K562 (cell line): ENCODE results near the gene ADORA2B. TPM values are rescaled to one million over a fixed set of nuclear protein-coding genes. Genes with fewer than 3 reads are reported as not detected.

Experiments
- ATAC-seq: fragments of 200-7000 bp; cut with Tn5 transposase; 3 replicates; pipeline ENCODE4 v1.9.1; 2020; ENCODE audit warnings: moderate library complexity
- BruUV-seq: library from RNA; stranded (reverse); fragments of 400-500 nt; replicated peaks from 2 replicates; lab custom pipeline; 2021; lab: Mats Ljungman, UMichigan
- CTCF ChIA-PET: fragments of 300-600 bp; formaldehyde crosslinking; extraction: SDS; loops from one replicate; lab custom pipeline; 2021; ENCODE audit warnings: low intra/inter-chr PET ratio; lab: Yijun Ruan, JAX
- POLR2A ChIA-PET: fragments of 300-600, 350-650 bp; sonication (Branson Sonifier 250); formaldehyde crosslinking; extraction: SDS; loops from one replicate; lab custom pipeline; 2021; ENCODE audit warnings: antibody characterized with exemption, inconsistent platforms; lab: Yijun Ruan, JAX
- DNase-seq, 4 experiments: peaks; one replicate each; pipeline versions ENCODE4 v3.0.0 to v3.0.0-alpha.2; 2011 to 2018; ENCODE audit warnings: low spot score in 3 of 4, mixed read lengths in 3 of 4; ENCODE audit errors: extremely low read depth in 1 of 4
- FAIRE-seq: peaks from 2 replicates; lab custom pipeline; 2011; peaks lifted over from hg19 to GRCh38; lab: Jason Lieb, UNC
- H2AFZ ChIP-seq: 2 replicates; pipeline ENCODE4 v1.6.0; 2011; ENCODE audit warnings: low read depth, low read length, control low read depth, inconsistent platforms
- H3K27ac ChIP-seq: fragments of 200-600 bp; 3 replicates; pipeline ENCODE4 v1.8.0; 2011; ENCODE audit warnings: low read depth, mild to moderate bottlenecking, control low read depth, inconsistent platforms, low read length, moderate library complexity, mixed read lengths; ENCODE audit errors: extremely low read depth
- H3K27me3 ChIP-seq, 2 experiments: fragments of 300-600 bp in 1 of 2; 2 replicates in 1 of 2; 3 replicates in 1 of 2; pipeline versions ENCODE4 v1.6.0 to v1.8.0; 2011; ENCODE audit warnings: inconsistent platforms in 2 of 2, low read length in 2 of 2, mild to moderate bottlenecking in 1 of 2, mixed read lengths in 1 of 2, moderate library complexity in 1 of 2; ENCODE audit not compliant: control insufficient read depth in 2 of 2, insufficient read depth in 2 of 2
- H3K36me3 ChIP-seq: fragments of 300-600 bp; 3 replicates; pipeline ENCODE4 v1.8.0; 2011; ENCODE audit warnings: mild to moderate bottlenecking, low read length, inconsistent platforms; ENCODE audit not compliant: control insufficient read depth, insufficient read depth
- H3K4me1 ChIP-seq, 2 experiments: fragments of 200-600 bp in 1 of 2; replicated peaks in 1 of 2; 2 replicates in 1 of 2; 3 replicates in 1 of 2; pipeline versions ENCODE4 v1.5.1 to v1.8.0; 2011; ENCODE audit warnings: inconsistent platforms in 2 of 2, low read length in 2 of 2, mild to moderate bottlenecking in 1 of 2, mixed read lengths in 1 of 2, moderate library complexity in 1 of 2; ENCODE audit not compliant: control insufficient read depth in 2 of 2, insufficient read depth in 2 of 2
- H3K4me2 ChIP-seq: 2 replicates; pipeline ENCODE4 v1.6.1; 2011; ENCODE audit warnings: low read length, control low read depth, inconsistent platforms, mixed read lengths; ENCODE audit not compliant: insufficient read depth
- H3K4me3 ChIP-seq: fragments of 200-600 bp; sonication (generic), shearing (Covaris generic); 2 replicates; pipeline ENCODE4 v1.5.1; 2016; ENCODE audit warnings: control low read depth, inconsistent platforms
- H3K79me2 ChIP-seq: fragments of 200-600 bp; 3 replicates; pipeline ENCODE4 v1.8.0; 2011; ENCODE audit warnings: low read length, inconsistent platforms; ENCODE audit not compliant: control insufficient read depth, insufficient read depth
- H3K9ac ChIP-seq, 2 experiments: 2 replicates each; pipeline versions ENCODE4 v1.6.0 to v1.6.1; 2011; ENCODE audit warnings: low read depth in 2 of 2, low read length in 2 of 2, control low read depth in 1 of 2, inconsistent platforms in 1 of 2, mild to moderate bottlenecking in 1 of 2, mixed read lengths in 1 of 2; ENCODE audit not compliant: insufficient read depth in 1 of 2
- H3K9me1 ChIP-seq: one replicate; pipeline ENCODE4 v1.6.0; 2011; ENCODE audit warnings: inconsistent platforms, mild to moderate bottlenecking, low read length, moderate library complexity; ENCODE audit not compliant: control insufficient read depth, insufficient read depth
- H3K9me3 ChIP-seq: replicated peaks from 2 replicates; pipeline ENCODE4 v1.5.1; 2011; ENCODE audit warnings: low read depth, low read length, inconsistent platforms; ENCODE audit not compliant: control insufficient read depth, insufficient read depth
- H4K20me1 ChIP-seq: replicated peaks from 2 replicates; pipeline ENCODE4 v1.6.1; 2011; ENCODE audit warnings: low read length, inconsistent platforms, mixed read lengths; ENCODE audit not compliant: control insufficient read depth, insufficient read depth
- BRD9 ChIP-seq: fragments of 450-650 bp; IDR thresholded peaks from 2 replicates; pipeline ENCODE4 v1.6.1; 2018; ENCODE audit warnings: low read depth; ENCODE audit not compliant: partially characterized antibody
- BRF1 ChIP-seq: IDR thresholded peaks from 3 replicates; pipeline ENCODE4 v1.6.1; 2011; ENCODE audit warnings: borderline replicate concordance, mild to moderate bottlenecking; ENCODE audit not compliant: insufficient read length; ENCODE audit errors: extremely low read depth
- CCAR2 ChIP-seq: fragments of 200-400 bp; formaldehyde crosslinking; IDR thresholded peaks from 2 replicates; pipeline ENCODE4 v1.6.1; 2017; ENCODE audit warnings: mild to moderate bottlenecking, low read depth, low read length
- CHAMP1 ChIP-seq: fragments of 450-650 bp; IDR thresholded peaks from 2 replicates; pipeline ENCODE4 v1.6.1; 2016; ENCODE audit warnings: mild to moderate bottlenecking
- FOXP1 ChIP-seq: sonication (generic); formaldehyde crosslinking; IDR thresholded peaks from 2 replicates; pipeline ENCODE4 v1.8.0; 2022; ENCODE audit warnings: mild to moderate bottlenecking, missing genetic modification reagents
- HOMEZ ChIP-seq: fragments of 250-450 bp; sonication (Bioruptor Pico); IDR thresholded peaks from 2 replicates; pipeline ENCODE4 v1.4.0; 2020; ENCODE audit warnings: mild to moderate bottlenecking, moderate library complexity
- PHTF2 ChIP-seq: fragments of 250-450 bp; sonication (Bioruptor Pico); IDR thresholded peaks from 2 replicates; pipeline ENCODE4 v1.5.0; 2021; ENCODE audit warnings: mild to moderate bottlenecking
- WHSC1 ChIP-seq: IDR thresholded peaks from one replicate; pipeline ENCODE4 v1.6.1; 2012; ENCODE audit warnings: low read length, control low read depth, inconsistent platforms
- ZNF143 ChIP-seq: sonication (generic); formaldehyde crosslinking; IDR thresholded peaks from 2 replicates; pipeline ENCODE4 v1.9.0; 2022; ENCODE audit warnings: mild to moderate bottlenecking, missing genetic modification reagents
- ZNF324 ChIP-seq: fragments of 250-450 bp; sonication (Bioruptor Pico); IDR thresholded peaks from 2 replicates; pipeline ENCODE4 v1.4.0; 2020; ENCODE audit warnings: mild to moderate bottlenecking
- ZNF780A ChIP-seq: fragments of 250-450 bp; sonication (Bioruptor Pico); IDR thresholded peaks from 2 replicates; pipeline ENCODE4 v1.5.0; 2021; ENCODE audit warnings: mild to moderate bottlenecking
- WGBS: fragments of 100-300 bp; shearing (Covaris generic); methylation state at CpG from one replicate; pipeline ENCODE4 v1.1.6; 2016; ENCODE audit warnings: low coverage, mixed read lengths; ENCODE audit not compliant: insufficient coverage; ENCODE audit errors: missing lambda C conversion rate; 5-methylcytosine and 5-hydroxymethylcytosine counted together
- in situ Hi-C: fragments of 300-500 bp; cut with MboI; formaldehyde crosslinking; loops from 4 replicates; pipeline ENCODE4 v1.15.0; 2018; ENCODE audit warnings: inconsistent platforms, mixed read lengths
- intact Hi-C: fragments of 100-400 bp; cut with micrococcal nuclease; formaldehyde crosslinking; loops from 2 replicates; pipeline ENCODE4 v1.14.2; 2022
- polyA plus RNA-seq, 8 experiments: library from polyadenylated mRNA; depleted of rRNA in 4 of 8; stranded (reverse) in 5 of 8; unstranded in 3 of 8; fragments of >200 nt; fragmentation: Nextera tagmentation in 2 of 8; fragmentation: Illumina TruSeq in 1 of 8; extraction: Ambion mirVana in 2 of 8; extraction: Trizol in 1 of 8; gene quantifications; 2 replicates each; pipeline versions ENCODE4 v1.2.1 to v1.2.3, GENCODE V29; 2011 to 2014; ENCODE audit warnings: inconsistent platforms in 1 of 8, missing spikeins in 1 of 8
- total RNA-seq, 7 experiments: library from RNA; depleted of rRNA in 6 of 7; stranded (reverse); fragments of >200 nt in 6 of 7; fragmentation: Illumina TruSeq in 2 of 7; extraction: Trizol in 2 of 7; gene quantifications; 2 replicates each; pipeline versions ENCODE4 v1.2.1 to v1.2.3, GENCODE V29; 2011 to 2021; ENCODE audit warnings: low replicate concordance in 1 of 7
- TF ChIP-seq, protein P1 (sequence below): fragments of 450-650 bp; formaldehyde crosslinking; IDR thresholded peaks from 2 replicates; pipeline ENCODE4 v1.4.0; 2020; ENCODE audit warnings: mild to moderate bottlenecking, moderate library complexity
- TF ChIP-seq, protein P2 (sequence below): fragments of 200-800 bp; sonication (Bioruptor generic); IDR thresholded peaks from 2 replicates; pipeline ENCODE4 v1.6.1; 2016; ENCODE audit warnings: missing genetic modification characterization, missing compliant biosample characterization

Gene ADORA2B
- total and polyA plus RNA-seq, 9 of the 15 experiments (the other 6 are each of a cell fraction or from before 2014, with no cell fraction given): 6.4 to 16.6 (median 10.5) TPM

- 52% methylated on average over 6 of the region's 6 CpGs for WGBS
- TF ChIP-seq HOMEZ (CRISPR knock-in tag) (no peak), CCAR2 (no peak), ZNF143 (CRISPR knock-in tag) (no peak), WHSC1 (no peak), BRD9 (no peak), BRF1 (no peak), CHAMP1 (no peak), ZNF780A (CRISPR knock-in tag) (no peak), FOXP1 (CRISPR knock-in tag) (no peak), PHTF2 (CRISPR knock-in tag) (no peak), ZNF324 (CRISPR knock-in tag) (no peak)
- TF ChIP-seq, protein P1, sequence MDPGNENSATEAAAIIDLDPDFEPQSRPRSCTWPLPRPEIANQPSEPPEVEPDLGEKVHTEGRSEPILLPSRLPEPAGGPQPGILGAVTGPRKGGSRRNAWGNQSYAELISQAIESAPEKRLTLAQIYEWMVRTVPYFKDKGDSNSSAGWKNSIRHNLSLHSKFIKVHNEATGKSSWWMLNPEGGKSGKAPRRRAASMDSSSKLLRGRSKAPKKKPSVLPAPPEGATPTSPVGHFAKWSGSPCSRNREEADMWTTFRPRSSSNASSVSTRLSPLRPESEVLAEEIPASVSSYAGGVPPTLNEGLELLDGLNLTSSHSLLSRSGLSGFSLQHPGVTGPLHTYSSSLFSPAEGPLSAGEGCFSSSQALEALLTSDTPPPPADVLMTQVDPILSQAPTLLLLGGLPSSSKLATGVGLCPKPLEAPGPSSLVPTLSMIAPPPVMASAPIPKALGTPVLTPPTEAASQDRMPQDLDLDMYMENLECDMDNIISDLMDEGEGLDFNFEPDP: no peak
- TF ChIP-seq, protein P2, sequence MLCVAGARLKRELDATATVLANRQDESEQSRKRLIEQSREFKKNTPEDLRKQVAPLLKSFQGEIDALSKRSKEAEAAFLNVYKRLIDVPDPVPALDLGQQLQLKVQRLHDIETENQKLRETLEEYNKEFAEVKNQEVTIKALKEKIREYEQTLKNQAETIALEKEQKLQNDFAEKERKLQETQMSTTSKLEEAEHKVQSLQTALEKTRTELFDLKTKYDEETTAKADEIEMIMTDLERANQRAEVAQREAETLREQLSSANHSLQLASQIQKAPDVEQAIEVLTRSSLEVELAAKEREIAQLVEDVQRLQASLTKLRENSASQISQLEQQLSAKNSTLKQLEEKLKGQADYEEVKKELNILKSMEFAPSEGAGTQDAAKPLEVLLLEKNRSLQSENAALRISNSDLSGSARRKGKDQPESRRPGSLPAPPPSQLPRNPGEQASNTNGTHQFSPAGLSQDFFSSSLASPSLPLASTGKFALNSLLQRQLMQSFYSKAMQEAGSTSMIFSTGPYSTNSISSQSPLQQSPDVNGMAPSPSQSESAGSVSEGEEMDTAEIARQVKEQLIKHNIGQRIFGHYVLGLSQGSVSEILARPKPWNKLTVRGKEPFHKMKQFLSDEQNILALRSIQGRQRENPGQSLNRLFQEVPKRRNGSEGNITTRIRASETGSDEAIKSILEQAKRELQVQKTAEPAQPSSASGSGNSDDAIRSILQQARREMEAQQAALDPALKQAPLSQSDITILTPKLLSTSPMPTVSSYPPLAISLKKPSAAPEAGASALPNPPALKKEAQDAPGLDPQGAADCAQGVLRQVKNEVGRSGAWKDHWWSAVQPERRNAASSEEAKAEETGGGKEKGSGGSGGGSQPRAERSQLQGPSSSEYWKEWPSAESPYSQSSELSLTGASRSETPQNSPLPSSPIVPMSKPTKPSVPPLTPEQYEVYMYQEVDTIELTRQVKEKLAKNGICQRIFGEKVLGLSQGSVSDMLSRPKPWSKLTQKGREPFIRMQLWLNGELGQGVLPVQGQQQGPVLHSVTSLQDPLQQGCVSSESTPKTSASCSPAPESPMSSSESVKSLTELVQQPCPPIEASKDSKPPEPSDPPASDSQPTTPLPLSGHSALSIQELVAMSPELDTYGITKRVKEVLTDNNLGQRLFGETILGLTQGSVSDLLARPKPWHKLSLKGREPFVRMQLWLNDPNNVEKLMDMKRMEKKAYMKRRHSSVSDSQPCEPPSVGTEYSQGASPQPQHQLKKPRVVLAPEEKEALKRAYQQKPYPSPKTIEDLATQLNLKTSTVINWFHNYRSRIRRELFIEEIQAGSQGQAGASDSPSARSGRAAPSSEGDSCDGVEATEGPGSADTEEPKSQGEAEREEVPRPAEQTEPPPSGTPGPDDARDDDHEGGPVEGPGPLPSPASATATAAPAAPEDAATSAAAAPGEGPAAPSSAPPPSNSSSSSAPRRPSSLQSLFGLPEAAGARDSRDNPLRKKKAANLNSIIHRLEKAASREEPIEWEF (CRISPR knock-in tag): no peak
These were observed 29.0 kb upstream of the ADORA2B start for GRCh38 chr17:15915961-15916360.

More at GRCh38 chr17:15915961-15916360, 29.0 kb upstream of the ADORA2B start:
- Histone ChIP-seq H3K9me3 (no peaks in the 10 kb centered on the region), H4K20me1 (no peaks in the 10 kb centered on the region), H3K27me3 (no peaks in the 10 kb centered on the region), H3K4me2 (no peak overlapping the region), H3K4me1 (peaks cover 4 to 16% of the 10 kb centered on the region in 2 experiments; a peak in 3 of 5 replicates), H3K79me2 (no peaks in the 10 kb centered on the region), H3K4me3 (no peak overlapping the region), H3K9me1 (no peaks in the 10 kb centered on the region), H3K36me3 (no peaks in the 10 kb centered on the region), H3K9ac (no peak overlapping the region), H3K27ac (no peak overlapping the region), H2AFZ (no peak overlapping the region)
- FAIRE-seq (no peak), ATAC-seq (no peak), DNase-seq (no peak)
- in situ Hi-C loops: no loop called here
- no TSS peak for BruUV-seq
- ChIA-PET POLR2A (interaction anchor here (1.1 kb wide), 1 partner anchor 29 kb away, joined by 3 read pairs; the partner anchor contains the start of gene ADORA2B), CTCF (no interaction called here)
- intact Hi-C loops: no loop called here
